CD14-positive monocyte (primary cell): ENCODE data around the gene DCTD. TPM values are rescaled to one million over a fixed set of nuclear protein-coding genes. Genes with fewer than 3 reads are reported as not detected.
"Not testable (repeated sequence)": the region's sequence is repeated elsewhere in the genome, so short reads cannot be mapped to it uniquely, and the experiment has no call there.

Source experiments
- DNase-seq, 3 donors: peaks; one replicate each; pipeline ENCODE4 v3.0.0-alpha.2; 2011 to 2022
- H2AFZ ChIP-seq: 2 replicates; pipeline ENCODE4 v1.6.0; 2012; ENCODE audit warnings: mild to moderate bottlenecking, low read depth, low read length, inconsistent platforms; ENCODE audit not compliant: insufficient read depth, poor library complexity, severe bottlenecking
- H3K27ac ChIP-seq, 2 donors: 1 replicate in 1 of 2; 2 replicates in 1 of 2; pipeline ENCODE4 v1.5.1; 2012 to 2013; ENCODE audit warnings: low read length in 2 of 2, control low read depth in 1 of 2, inconsistent platforms in 1 of 2, low read depth in 1 of 2, mild to moderate bottlenecking in 1 of 2
- H3K27me3 ChIP-seq, 2 donors: one replicate each; pipeline versions ENCODE4 v1.6.0 to v1.6.1; 2011 to 2013; ENCODE audit warnings: low read length in 2 of 2; ENCODE audit not compliant: control insufficient read depth in 2 of 2, insufficient read depth in 2 of 2
- H3K36me3 ChIP-seq, 2 donors: replicated peaks in 1 of 2; 1 replicate in 1 of 2; 2 replicates in 1 of 2; pipeline versions ENCODE4 v1.5.1 to v1.6.1; 2012 to 2013; ENCODE audit warnings: low read length in 2 of 2, control low read depth in 1 of 2, inconsistent platforms in 1 of 2, mild to moderate bottlenecking in 1 of 2; ENCODE audit not compliant: insufficient read depth in 2 of 2, control insufficient read depth in 1 of 2
- H3K4me1 ChIP-seq, 2 donors: 1 replicate in 1 of 2; 2 replicates in 1 of 2; pipeline versions ENCODE4 v1.5.1 to v1.6.1; 2012 to 2013; ENCODE audit warnings: low read length in 2 of 2, control low read depth in 1 of 2, inconsistent platforms in 1 of 2, mild to moderate bottlenecking in 1 of 2, moderate library complexity in 1 of 2; ENCODE audit not compliant: insufficient read depth in 2 of 2, control insufficient read depth in 1 of 2
- H3K4me2 ChIP-seq: replicated peaks from 2 replicates; pipeline ENCODE3; 2012; ENCODE audit warnings: low read length, moderate library complexity, mild to moderate bottlenecking; ENCODE audit not compliant: poor library complexity, severe bottlenecking; ENCODE audit errors: extremely low read depth
- H3K4me3 ChIP-seq, 3 experiments: fragments of 200-600 bp in 1 of 3; sonication (generic) in 1 of 3; replicated peaks in 1 of 3; 1 replicate in 2 of 3; 2 replicates in 1 of 3; pipeline ENCODE4 v1.5.1; 2011 to 2013; ENCODE audit warnings: low read length in 3 of 3, mild to moderate bottlenecking in 3 of 3, control low read depth in 2 of 3, low read depth in 2 of 3, inconsistent platforms in 1 of 3, moderate library complexity in 1 of 3
- H3K79me2 ChIP-seq: 2 replicates; pipeline ENCODE4 v1.6.0; 2012; ENCODE audit warnings: mild to moderate bottlenecking, control low read depth, inconsistent platforms, low read length, moderate library complexity; ENCODE audit not compliant: insufficient read depth
- H3K9ac ChIP-seq: 2 replicates; pipeline ENCODE4 v1.6.0; 2017; ENCODE audit warnings: low read length, mild to moderate bottlenecking; ENCODE audit not compliant: insufficient read depth, poor library complexity, severe bottlenecking
- H3K9me3 ChIP-seq, 2 donors: replicated peaks in 1 of 2; 1 replicate in 1 of 2; 2 replicates in 1 of 2; pipeline versions ENCODE4 v1.5.1 to v1.6.1; 2012 to 2013; ENCODE audit warnings: low read length in 2 of 2, control low read depth in 1 of 2; ENCODE audit not compliant: control insufficient read depth in 1 of 2, insufficient read depth in 1 of 2
- H4K20me1 ChIP-seq: 2 replicates; pipeline ENCODE4 v1.6.0; 2012; ENCODE audit warnings: mild to moderate bottlenecking, low read length, control low read depth, moderate library complexity; ENCODE audit not compliant: insufficient read depth
- H3K27ac Mint-ChIP-seq, 7 donors: one replicate each; pipeline ENCODE4 v1.8.0; 2020; ENCODE audit warnings: mild to moderate bottlenecking in 7 of 7, mixed read lengths in 7 of 7, moderate library complexity in 6 of 7, inconsistent platforms in 2 of 7
- H3K27me3 Mint-ChIP-seq, 3 donors: one replicate each; pipeline ENCODE4 v1.8.0; 2021 to 2022; ENCODE audit warnings: low read depth in 3 of 3, mild to moderate bottlenecking in 3 of 3, mixed read lengths in 3 of 3, moderate library complexity in 3 of 3, inconsistent platforms in 1 of 3
- H3K36me3 Mint-ChIP-seq, 2 donors: one replicate each; pipeline ENCODE4 v1.8.0; 2020; ENCODE audit warnings: mixed read lengths in 2 of 2, inconsistent platforms in 1 of 2, mild to moderate bottlenecking in 1 of 2
- H3K4me1 Mint-ChIP-seq: one replicate; pipeline ENCODE4 v1.8.0; 2020; ENCODE audit warnings: mild to moderate bottlenecking, mixed read lengths
- H3K4me3 Mint-ChIP-seq, 2 donors: one replicate each; pipeline ENCODE4 v1.8.0; 2020; ENCODE audit warnings: mild to moderate bottlenecking in 2 of 2, mixed read lengths in 2 of 2, moderate library complexity in 1 of 2
- H3K9me3 Mint-ChIP-seq, 7 donors: one replicate each; pipeline ENCODE4 v1.8.0; 2020 to 2022; ENCODE audit warnings: mixed read lengths in 7 of 7, mild to moderate bottlenecking in 6 of 7, moderate library complexity in 6 of 7, inconsistent platforms in 2 of 7
- CTCF ChIP-seq: fragments of 200-600 bp; IDR thresholded peaks from one replicate; pipeline ENCODE4 v1.8.0; 2022; ENCODE audit warnings: antibody characterized with exemption, mild to moderate bottlenecking
- WGBS: methylation state at CpG from one replicate; pipeline ENCODE4 v1.1.5; 2013; ENCODE audit warnings: missing lambda C conversion rate; ENCODE audit not compliant: insufficient coverage; 5-methylcytosine and 5-hydroxymethylcytosine counted together
- intact Hi-C, 2 donors: fragments of 100-400 bp; cut with micrococcal nuclease; formaldehyde crosslinking; loops; one replicate each; pipeline versions ENCODE4 v1.15.0 to v1.15.1; 2023
- polyA plus RNA-seq, 3 donors: library from polyadenylated mRNA; depleted of rRNA in 1 of 3; unstranded in 2 of 3; stranded (reverse) in 1 of 3; fragments of 300-500 nt in 2 of 3; fragments of >200 nt in 1 of 3; fragmentation: Illumina TruSeq in 2 of 3; gene quantifications; 1 replicate in 2 of 3; 2 replicates in 1 of 3; pipeline ENCODE4 v1.2.3, GENCODE V29; 2012 to 2021

Gene DCTD
- polyA plus RNA-seq, 3 donors, result 45.8 to 49.9 (median 47.8) TPM

- TF ChIP-seq CTCF, result no peak
- H3K36me3 Mint-ChIP-seq, result peaks cover 73 to 79% of the 10 kb centered on the region in 2 donors
- WGBS, result 92% methylated on average over 9 of the region's 9 CpGs
- no peaks in the 10 kb centered on the region for H3K9me3 Mint-ChIP-seq
- no peak overlapping the region for H3K4me2 ChIP-seq
- H3K27me3 ChIP-seq, result no peaks in the 10 kb centered on the region
- H3K27ac Mint-ChIP-seq, result peak overlapping the region in 1 of 7 donors; percentile 23
- peaks cover 0 to 2% (median 1%) of the 10 kb centered on the region in 3 donors for H3K27me3 Mint-ChIP-seq
- intact Hi-C loops, result no loop called here
- H3K9ac ChIP-seq, result no peak overlapping the region
- no peaks in the 10 kb centered on the region for H3K9me3 ChIP-seq
- no peaks in the 10 kb centered on the region for H3K79me2 ChIP-seq
- H3K27ac ChIP-seq, result no peak overlapping the region
- H3K4me1 ChIP-seq, result no peaks in the 10 kb centered on the region
- H3K4me1 Mint-ChIP-seq, result no peaks in the 10 kb centered on the region
- H3K36me3 ChIP-seq, result peaks cover 43 to 90% of the 10 kb centered on the region in 2 donors
- H3K4me3 ChIP-seq, result no peak overlapping the region
- no peak for DNase-seq
- H2AFZ ChIP-seq, result no peak overlapping the region
- H4K20me1 ChIP-seq, result no peaks in the 10 kb centered on the region
- no peak overlapping the region for H3K4me3 Mint-ChIP-seq
Observed at GRCh38 chr4:182901337-182901736, 15.8 kb downstream of the DCTD start.

- H3K27me3 ChIP-seq, H3K4me2 ChIP-seq, H3K4me1 Mint-ChIP-seq, intact Hi-C loops, H3K27me3 Mint-ChIP-seq, H3K79me2 ChIP-seq, H3K27ac Mint-ChIP-seq, H3K4me1 ChIP-seq, H3K4me3 Mint-ChIP-seq, H3K27ac ChIP-seq, H3K9me3 ChIP-seq, H4K20me1 ChIP-seq, DNase-seq, H3K4me3 ChIP-seq, H3K9ac ChIP-seq, H3K9me3 Mint-ChIP-seq, H2AFZ ChIP-seq: not testable (repeated sequence)
- WGBS, result no CpG with 5 or more reads among the region's 2 CpGs
- peaks cover 48 to 93% of the 10 kb centered on the region in 2 donors for H3K36me3 ChIP-seq
- peaks cover 76 to 81% of the 10 kb centered on the region in 2 donors for H3K36me3 Mint-ChIP-seq
Observed at GRCh38 chr4:182900021-182900420, 17.2 kb downstream of the DCTD start.
